Coronary artery (tissue), 2 donors: ENCODE results near the gene CABP2.
"Not testable (repeated sequence)": the region's sequence is repeated elsewhere in the genome, so short reads cannot be mapped to it uniquely, and the experiment has no call there.

Experiments used
- DNase-seq: peaks from one replicate; pipeline ENCODE4 v3.0.0-alpha.2; 2017; ENCODE audit warnings: low spot score
- H3K27ac ChIP-seq, 2 donors: fragments of 200-600 bp; sonication (generic); one replicate each; pipeline ENCODE4 v1.5.1; 2016 to 2019
- H3K4me3 ChIP-seq: fragments of 200-600 bp; sonication (generic); 2 replicates; pipeline ENCODE4 v1.5.1; 2016; ENCODE audit warnings: mild to moderate bottlenecking, moderate library complexity
- TF ChIP-seq, protein P1 (sequence below): fragments of 200-600 bp; sonication (generic); IDR thresholded peaks from one replicate; pipeline ENCODE4 v1.5.1; 2019; ENCODE audit warnings: antibody characterized with exemption

The CABP2 gene

DNA sequence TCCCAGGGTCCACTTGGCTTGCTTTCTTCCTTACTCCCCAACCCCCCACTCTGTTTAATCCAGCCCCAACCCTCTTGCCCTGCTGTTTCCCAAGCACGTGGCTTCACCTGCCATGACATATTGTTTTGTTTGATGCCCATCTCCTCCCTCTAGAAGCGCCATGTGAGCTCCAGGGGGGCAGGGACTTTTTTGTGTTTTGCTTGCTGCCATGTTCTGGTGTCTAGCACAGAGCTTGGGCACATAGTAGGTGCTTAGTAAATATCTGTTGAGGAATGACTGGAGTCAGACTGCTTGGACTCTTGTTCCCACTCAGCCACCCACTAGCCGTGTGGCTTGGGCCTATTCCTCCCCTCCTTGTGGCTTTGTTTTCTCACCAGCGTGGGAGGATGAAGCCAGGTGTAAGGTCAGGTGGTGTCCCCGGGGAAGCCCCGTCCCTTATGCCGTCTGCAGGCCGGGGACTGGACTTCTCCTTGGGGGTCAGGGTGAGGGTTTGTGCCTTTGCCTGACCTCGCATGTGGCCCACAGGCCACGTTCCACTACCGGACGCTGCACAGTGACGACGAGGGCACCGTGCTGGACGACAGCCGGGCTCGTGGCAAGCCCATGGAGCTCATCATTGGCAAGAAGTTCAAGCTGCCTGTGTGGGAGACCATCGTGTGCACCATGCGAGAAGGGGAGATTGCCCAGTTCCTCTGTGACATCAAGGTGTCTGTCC, 36.6 kb downstream of the CABP2 start:
- no peak for DNase-seq
- Histone ChIP-seq H3K27ac (no peak overlapping the region), H3K4me3 (no peak overlapping the region)
- TF ChIP-seq, protein P1, sequence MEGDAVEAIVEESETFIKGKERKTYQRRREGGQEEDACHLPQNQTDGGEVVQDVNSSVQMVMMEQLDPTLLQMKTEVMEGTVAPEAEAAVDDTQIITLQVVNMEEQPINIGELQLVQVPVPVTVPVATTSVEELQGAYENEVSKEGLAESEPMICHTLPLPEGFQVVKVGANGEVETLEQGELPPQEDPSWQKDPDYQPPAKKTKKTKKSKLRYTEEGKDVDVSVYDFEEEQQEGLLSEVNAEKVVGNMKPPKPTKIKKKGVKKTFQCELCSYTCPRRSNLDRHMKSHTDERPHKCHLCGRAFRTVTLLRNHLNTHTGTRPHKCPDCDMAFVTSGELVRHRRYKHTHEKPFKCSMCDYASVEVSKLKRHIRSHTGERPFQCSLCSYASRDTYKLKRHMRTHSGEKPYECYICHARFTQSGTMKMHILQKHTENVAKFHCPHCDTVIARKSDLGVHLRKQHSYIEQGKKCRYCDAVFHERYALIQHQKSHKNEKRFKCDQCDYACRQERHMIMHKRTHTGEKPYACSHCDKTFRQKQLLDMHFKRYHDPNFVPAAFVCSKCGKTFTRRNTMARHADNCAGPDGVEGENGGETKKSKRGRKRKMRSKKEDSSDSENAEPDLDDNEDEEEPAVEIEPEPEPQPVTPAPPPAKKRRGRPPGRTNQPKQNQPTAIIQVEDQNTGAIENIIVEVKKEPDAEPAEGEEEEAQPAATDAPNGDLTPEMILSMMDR: no peak

DNA sequence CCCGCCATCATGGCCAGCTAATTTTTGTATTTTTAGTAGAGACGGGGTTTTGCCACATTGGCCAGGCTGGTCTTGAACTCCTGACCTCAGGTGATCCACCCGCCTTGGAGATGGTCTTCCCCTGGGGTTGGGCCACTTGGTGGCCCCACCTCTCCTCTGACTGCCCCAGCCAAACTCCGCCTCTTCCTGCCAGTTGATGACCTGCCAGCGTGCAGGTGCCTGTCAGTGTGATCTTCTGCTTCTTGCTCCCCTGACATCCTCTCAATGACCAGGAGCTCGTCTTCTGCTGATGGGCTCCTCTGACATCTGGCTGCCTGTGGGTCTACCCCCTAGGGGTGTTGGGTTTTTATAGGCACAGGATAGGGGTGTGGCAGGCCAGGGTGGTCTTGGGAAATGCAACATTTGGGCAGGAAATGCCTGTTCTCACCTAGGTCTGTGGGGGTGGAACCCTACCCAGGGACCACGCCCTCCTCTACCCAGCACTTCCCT, 37.3 kb downstream of the CABP2 start:
- H3K4me3 ChIP-seq, DNase-seq, H3K27ac ChIP-seq: not testable (repeated sequence)

DNA sequence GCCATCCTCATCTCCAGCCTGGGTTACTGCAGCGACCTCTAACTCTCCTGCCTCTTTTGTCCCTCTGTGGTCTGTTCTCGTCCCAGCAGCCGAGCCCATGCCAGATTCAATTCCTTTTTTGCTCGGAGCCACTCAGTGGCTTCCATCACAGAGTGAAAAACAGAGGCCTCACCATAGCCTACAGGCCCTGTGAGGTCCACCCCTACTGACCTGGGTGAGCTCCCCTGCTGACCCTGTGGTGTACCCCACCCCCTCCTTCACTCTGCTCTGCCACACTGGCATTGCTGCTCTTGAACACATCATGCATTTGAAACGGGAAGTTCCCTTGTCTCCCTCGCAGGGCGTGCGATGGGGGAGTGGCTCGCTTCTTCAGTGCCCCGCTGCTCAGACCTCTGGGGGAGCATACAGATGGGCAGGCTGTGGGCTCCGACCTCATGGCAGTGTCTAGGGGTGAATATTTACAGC, 38.4 kb downstream of the CABP2 start:
- H3K4me3 ChIP-seq: peak overlapping the region; percentile 78
- TF ChIP-seq, protein P1: no peak
- no peak for DNase-seq
- peak overlapping the region in 1 of 2 donors; percentile 55 for H3K27ac ChIP-seq

DNA sequence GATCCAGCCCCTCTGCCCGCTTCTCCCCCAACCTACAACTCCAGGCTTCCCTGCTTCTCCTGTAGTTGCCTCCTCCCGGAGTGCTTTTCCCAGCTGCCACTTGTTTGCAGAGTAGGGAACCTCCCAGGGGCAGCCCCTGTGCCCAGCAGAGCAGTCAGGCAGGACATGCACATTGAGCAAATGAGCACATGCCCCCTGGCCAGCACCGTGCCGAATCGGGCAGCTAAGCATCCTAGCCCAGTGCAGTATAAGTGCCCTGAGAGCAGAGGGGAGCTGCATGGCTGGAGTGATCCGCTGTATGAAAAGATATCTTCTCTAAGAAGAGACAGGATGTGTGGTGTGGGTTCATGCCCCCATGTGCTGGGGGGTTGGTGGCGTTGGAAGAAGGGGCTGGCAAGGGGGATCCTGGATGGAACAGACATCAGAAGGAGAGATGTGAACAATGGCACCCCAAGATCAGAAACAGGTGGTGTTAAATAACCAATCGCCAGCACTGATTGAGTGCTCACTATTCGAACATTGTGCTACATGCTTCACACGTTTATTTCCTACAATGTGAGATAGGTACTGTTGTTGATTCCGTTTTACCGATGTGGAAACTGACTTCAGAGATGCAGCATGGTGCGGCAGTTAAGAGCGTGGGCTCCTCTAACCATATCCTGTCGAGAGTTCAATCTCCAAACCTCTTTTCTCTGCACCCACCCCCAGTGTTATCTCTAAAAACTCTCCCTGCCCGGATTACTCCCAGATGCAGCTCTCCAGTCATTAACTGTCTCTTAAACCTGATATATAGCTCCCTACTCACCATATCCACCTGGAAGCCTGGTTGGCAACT, 39.2 kb downstream of the CABP2 start:
- peak; percentile 73 for DNase-seq
- H3K27ac ChIP-seq: peak overlapping the region; percentile 76 to 91
- TF ChIP-seq, protein P1: no peak
- peak overlapping the region; percentile 78 for H3K4me3 ChIP-seq

DNA sequence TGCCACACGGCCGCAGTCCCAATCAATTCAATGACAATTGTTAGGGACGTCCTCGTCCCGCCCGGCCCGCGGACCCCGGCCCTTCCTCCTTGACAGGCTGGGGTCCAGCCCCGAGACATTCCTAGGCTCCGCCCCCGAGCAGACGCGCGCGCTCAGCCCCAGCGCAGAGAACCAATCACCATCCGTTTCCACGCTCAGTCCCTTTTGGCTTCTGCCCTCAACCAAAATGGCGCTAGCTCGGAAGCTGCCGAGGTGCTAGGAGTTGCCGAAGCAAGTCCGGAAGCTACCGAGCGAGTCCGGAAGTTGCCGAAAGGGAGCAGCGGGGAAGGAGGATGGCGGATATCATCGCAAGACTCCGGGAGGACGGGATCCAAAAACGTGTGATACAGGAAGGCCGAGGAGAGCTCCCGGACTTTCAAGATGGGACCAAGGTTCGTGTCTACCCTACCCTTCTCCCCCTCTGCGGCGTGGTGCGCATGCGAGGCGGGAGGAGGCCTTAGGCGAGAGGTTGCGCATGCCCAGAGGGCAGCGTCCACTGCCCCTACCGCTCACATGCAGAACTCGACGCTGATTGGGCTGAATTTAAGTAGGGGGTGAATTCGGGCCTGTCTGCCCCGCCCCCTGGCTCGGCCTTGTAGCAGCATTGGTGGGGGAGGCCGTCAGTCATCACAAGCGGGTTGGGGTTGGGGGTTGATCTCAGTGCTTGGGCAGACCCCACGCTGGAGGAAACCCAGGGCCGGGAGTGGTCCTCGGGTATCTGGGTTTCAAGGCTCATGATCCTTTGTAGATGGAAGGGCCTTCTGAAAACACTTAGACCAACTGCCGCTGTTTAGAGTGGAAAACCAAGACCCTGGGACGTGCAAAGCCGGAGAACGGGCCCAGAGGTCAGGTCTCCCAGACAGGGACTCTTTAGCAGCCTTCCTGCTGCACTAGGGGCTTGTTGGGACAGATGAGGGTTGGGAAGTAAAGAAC, 40.1 kb downstream of the CABP2 start, which contains the start of gene AIP:
Gene AIP (plus strand): TSS at position 200 of the 972 bp plus-strand sequence. CDS start 133 bp downstream, at position 333.
- peak within 1 kb of the TSS; percentile 78 for H3K4me3 ChIP-seq
- H3K27ac ChIP-seq: peak within 1 kb of the TSS; percentile 76 to 91
- TF ChIP-seq, protein P1: no peak
- DNase-seq: peak; percentile 98

DNA sequence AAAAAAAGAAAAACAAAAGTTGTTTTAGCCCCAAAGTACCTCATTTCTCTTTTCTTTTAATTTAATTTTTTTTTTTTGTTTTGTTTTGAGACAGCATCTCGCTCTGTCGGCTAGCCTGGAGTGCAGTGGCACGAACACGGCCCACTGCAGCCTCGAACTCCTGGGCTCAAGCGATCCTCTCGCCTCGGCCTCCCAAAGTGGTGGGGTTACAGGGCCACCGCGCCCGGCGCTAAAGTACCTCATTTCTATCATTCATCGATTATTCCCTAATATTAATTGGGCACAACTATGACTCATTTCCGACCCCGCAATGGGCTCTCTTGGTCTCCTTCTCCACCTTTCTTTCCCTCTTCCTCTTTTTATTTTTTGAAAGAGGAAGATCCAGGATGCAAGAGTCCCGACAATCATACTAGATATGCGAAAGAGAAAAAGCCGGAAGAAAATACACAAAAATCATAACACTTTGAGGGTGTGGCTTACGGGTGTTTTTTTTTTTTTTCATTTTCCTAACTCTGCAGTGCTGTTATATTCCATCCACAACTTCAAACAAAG, 40.9 kb downstream of the CABP2 start:
- H3K27ac ChIP-seq: peak overlapping the region; percentile 76 to 91

DNA sequence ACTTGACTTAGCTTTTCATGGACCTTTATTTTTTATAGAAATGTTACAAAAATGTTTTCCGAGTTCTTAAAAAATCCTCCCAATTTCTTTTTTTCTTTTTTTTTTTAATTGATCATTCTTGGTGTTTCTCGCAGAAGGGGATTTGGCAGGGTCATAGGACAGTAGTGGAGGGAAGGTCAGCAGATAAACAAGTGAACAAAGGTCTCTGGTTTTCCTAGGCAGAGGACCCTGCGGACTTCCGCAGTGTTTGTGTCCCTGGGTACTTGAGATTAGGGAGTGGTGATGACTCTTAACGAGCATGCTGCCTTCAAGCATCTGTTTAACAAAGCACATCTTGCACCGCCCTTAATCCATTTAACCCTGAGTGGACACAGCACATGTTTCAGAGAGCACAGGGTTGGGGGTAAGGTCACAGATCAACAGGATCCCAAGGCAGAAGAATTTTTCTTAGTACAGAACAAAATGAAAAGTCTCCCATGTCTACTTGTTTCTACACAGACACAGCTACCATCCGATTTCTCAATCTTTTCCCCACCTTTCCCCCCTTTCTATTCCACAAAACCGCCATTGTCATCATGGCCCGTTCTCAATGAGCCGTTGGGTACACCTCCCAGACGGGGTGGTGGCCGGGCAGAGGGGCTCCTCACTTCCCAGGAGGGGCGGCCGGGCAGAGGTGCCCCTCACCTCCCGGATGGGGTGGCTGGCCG, 45.7 kb downstream of the CABP2 start:
- H3K4me3 ChIP-seq, H3K27ac ChIP-seq, DNase-seq: not testable (repeated sequence)

More for the DNA sequence above, 40.9 kb downstream of the CABP2 start:
- TF ChIP-seq, protein P1: no peak
- peak; percentile 58 for DNase-seq
- peak overlapping the region; percentile 78 for H3K4me3 ChIP-seq

DNA sequence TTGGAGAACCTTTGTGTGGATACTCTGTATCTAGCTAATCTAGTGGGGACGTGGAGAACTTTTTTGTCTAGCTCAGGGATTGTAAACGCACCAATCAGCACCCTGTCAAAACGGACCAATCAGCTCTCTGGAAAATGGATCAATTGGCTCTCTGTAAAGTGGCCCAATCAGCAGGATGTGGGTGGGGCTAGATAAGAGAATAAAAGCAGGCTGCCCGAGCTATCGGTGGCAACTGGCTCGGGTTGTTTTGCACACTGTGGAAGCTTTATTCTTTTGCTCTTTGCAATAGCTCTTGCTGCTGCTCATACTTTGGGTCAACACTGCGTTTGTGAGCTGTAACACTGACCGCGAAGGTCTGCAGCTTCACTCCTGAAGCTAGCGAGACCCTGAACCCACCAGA, 46.6 kb downstream of the CABP2 start:
- not testable (repeated sequence) for H3K27ac ChIP-seq, DNase-seq

More for the DNA sequence above, 46.6 kb downstream of the CABP2 start:
- not testable (repeated sequence) for H3K4me3 ChIP-seq
